ENCODE results near the gene TRIM5.
A peak's percentile ranks its signal among the peaks of the same experiment; 100 is the strongest.
"Not testable (repeated sequence)": the region's sequence is repeated elsewhere in the genome, so short reads cannot be mapped to it uniquely, and the experiment has no call there.

TRIM5 gene

DNA sequence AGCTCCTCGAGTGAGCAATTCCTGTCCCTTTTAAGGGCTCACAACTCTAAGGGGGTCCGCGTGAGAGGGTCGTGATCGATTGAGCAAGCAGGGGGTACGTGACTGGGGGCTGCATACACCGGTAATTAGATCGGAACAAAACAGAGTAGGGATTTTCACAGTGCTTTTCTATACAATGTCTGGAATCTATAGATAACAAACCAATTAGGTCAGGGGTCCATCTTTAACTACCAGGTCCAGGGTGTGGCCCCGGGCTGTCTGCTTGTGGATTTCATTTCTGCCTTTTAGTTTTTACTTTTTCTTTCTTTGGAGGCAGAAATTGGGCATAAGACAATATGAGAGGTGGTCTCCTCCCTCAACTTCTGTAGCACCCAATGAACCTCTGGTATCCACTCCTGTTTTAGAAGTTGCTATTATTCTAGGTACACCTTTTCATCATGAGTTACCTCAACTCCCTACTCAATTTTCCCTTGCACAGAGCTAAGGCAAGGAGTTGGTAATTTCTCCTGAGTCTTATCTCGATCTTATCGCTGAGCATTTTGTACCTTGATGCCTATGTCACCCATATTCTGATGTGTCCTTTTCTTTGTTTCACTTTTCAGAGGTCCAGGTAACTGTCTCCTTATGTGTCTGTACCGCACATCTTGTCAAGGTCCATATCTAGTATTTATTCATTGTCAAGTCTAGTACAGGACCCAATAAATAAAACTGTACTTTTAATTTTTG, 6.5 kb upstream of the TRIM5 start:
- not testable (repeated sequence) for H3K4me1 ChIP-seq (ENCODE audit: control insufficient read depth, low read depth, low read length); H3K18ac ChIP-seq (ENCODE audit: low read length); H2BK120ac ChIP-seq (ENCODE audit: low read depth, low read length); H2BK5ac ChIP-seq (ENCODE audit: low read length); H3K36me3 ChIP-seq (ENCODE audit: control insufficient read depth, insufficient read depth, low read length); H3K4me2 ChIP-seq (ENCODE audit: low read length); H3K23ac ChIP-seq (ENCODE audit: low read length); H4K8ac ChIP-seq (ENCODE audit: low read depth, low read length); H3K4me3 ChIP-seq (ENCODE audit: low read length); H3K56ac ChIP-seq (ENCODE audit: low read length); DNase-seq; H3K79me1 ChIP-seq (ENCODE audit: low read length); H4K5ac ChIP-seq (ENCODE audit: low read length); H3K9ac ChIP-seq (ENCODE audit: low read length); H3K79me2 ChIP-seq (ENCODE audit: control insufficient read depth, insufficient read depth, low read length); H2AK5ac ChIP-seq (ENCODE audit: low read length); H3K27ac ChIP-seq (ENCODE audit: low read depth, low read length); H3K4ac ChIP-seq (ENCODE audit: low read depth, low read length); H3K27me3 ChIP-seq (ENCODE audit: insufficient read depth, low read length, poor library complexity)
- peak overlapping the region; percentile 74 for H2BK15ac ChIP-seq (replicated peaks; ENCODE audit: low read depth)
- no CpG with 5 or more reads among the region's 12 CpGs for WGBS (ENCODE audit: extremely low coverage, insufficient coverage, low lambda C conversion rate)

DNA sequence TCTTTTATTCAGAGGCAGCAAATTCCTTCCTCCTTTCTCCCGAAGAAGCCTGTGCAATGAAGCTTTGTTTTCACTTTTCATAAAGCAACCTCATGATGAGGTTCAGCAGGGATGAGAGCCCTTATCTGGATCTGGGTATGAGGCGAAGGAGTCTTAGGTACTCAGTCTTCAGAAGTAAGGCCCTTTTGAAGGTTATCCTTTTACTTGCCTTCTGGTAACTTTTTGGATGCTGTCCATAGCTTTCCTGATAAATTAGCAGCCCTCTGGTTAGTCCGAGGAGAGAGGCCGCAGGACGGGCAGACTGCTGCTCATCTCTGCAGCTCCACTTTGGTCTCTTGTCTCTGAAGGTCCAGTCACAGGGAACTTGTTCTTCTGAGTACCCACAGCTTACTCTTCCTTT, 5.9 kb upstream of the TRIM5 start:
- H3K9ac ChIP-seq (ENCODE audit: low read length) = no peak overlapping the region
- H3K4me1 ChIP-seq (ENCODE audit: control insufficient read depth, low read depth, low read length) = peaks cover 2% of the 10 kb centered on the region
- no peak overlapping the region for H3K4me2 ChIP-seq (ENCODE audit: low read length)
- no peak overlapping the region for H2AK5ac ChIP-seq (ENCODE audit: low read length)
- no CpG with 5 or more reads among the region's 5 CpGs for WGBS (ENCODE audit: extremely low coverage, insufficient coverage, low lambda C conversion rate)
- H3K27me3 ChIP-seq (ENCODE audit: insufficient read depth, low read length, poor library complexity) = no peaks in the 10 kb centered on the region
- peak overlapping the region; percentile 42 for H3K56ac ChIP-seq (ENCODE audit: low read length)
- no peaks in the 10 kb centered on the region for H3K79me2 ChIP-seq (ENCODE audit: control insufficient read depth, insufficient read depth, low read length)
- no peak for DNase-seq
- H4K8ac ChIP-seq (ENCODE audit: low read depth, low read length) = no peak overlapping the region
- no peak overlapping the region for H2BK15ac ChIP-seq (replicated peaks; ENCODE audit: low read depth)
- no peak overlapping the region for H3K4me3 ChIP-seq (ENCODE audit: low read length)
- H3K23ac ChIP-seq (ENCODE audit: low read length) = no peak overlapping the region
- peak overlapping the region; percentile 55 for H2BK5ac ChIP-seq (ENCODE audit: low read length)
- H2BK120ac ChIP-seq (ENCODE audit: low read depth, low read length) = peak overlapping the region; percentile 13
- H3K27ac ChIP-seq (ENCODE audit: low read depth, low read length) = no peak overlapping the region
- no peak overlapping the region for H4K5ac ChIP-seq (ENCODE audit: low read length)
- H3K4ac ChIP-seq (ENCODE audit: low read depth, low read length) = no peak overlapping the region
- H3K36me3 ChIP-seq (ENCODE audit: control insufficient read depth, insufficient read depth, low read length) = no peaks in the 10 kb centered on the region
- no peak overlapping the region for H3K18ac ChIP-seq (ENCODE audit: low read length)
- no peaks in the 10 kb centered on the region for H3K79me1 ChIP-seq (ENCODE audit: low read length)

DNA sequence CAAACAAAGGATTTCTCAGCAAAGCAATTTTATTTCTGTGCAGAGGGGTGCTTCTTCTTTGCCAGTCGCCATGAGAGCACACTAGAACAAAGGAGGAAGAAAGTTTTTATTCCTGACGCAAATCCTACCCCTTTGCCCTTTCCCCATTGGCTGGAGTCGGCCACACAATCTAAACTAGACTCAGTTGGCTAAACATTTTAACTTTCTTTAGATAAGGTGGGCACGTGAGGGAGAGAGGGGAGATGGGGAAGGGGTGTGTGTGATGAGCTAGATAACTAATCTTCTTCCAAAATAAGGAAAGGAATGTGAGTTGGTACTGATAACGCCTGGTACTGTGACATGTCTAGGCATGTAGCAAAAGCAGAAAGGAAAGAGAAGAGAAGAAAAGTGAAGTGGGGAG, 5.3 kb upstream of the TRIM5 start:
- Histone ChIP-seq H3K4ac (ENCODE audit: low read depth, low read length) (peak overlapping the region; percentile 21), H3K4me1 (ENCODE audit: control insufficient read depth, low read depth, low read length) (peaks cover 2% of the 10 kb centered on the region), H3K4me2 (ENCODE audit: low read length) (no peak overlapping the region), H2BK15ac (replicated peaks; ENCODE audit: low read depth) (no peak overlapping the region), H2AK5ac (ENCODE audit: low read length) (no peak overlapping the region), H3K36me3 (ENCODE audit: control insufficient read depth, insufficient read depth, low read length) (no peaks in the 10 kb centered on the region), H3K27ac (ENCODE audit: low read depth, low read length) (no peak overlapping the region), H3K4me3 (ENCODE audit: low read length) (no peak overlapping the region), H3K79me2 (ENCODE audit: control insufficient read depth, insufficient read depth, low read length) (no peaks in the 10 kb centered on the region), H2BK120ac (ENCODE audit: low read depth, low read length) (no peak overlapping the region), H3K79me1 (ENCODE audit: low read length) (no peaks in the 10 kb centered on the region), H4K5ac (ENCODE audit: low read length) (no peak overlapping the region), H3K27me3 (ENCODE audit: insufficient read depth, low read length, poor library complexity) (no peaks in the 10 kb centered on the region), H4K8ac (ENCODE audit: low read depth, low read length) (no peak overlapping the region), H3K18ac (ENCODE audit: low read length) (peak overlapping the region; percentile 11), H3K23ac (ENCODE audit: low read length) (no peak overlapping the region), H3K56ac (ENCODE audit: low read length) (no peak overlapping the region), H3K9ac (ENCODE audit: low read length) (no peak overlapping the region), H2BK5ac (ENCODE audit: low read length) (no peak overlapping the region)
- peak; percentile 15 for DNase-seq
- no CpG with 5 or more reads among the region's 5 CpGs for WGBS (ENCODE audit: extremely low coverage, insufficient coverage, low lambda C conversion rate)

DNA sequence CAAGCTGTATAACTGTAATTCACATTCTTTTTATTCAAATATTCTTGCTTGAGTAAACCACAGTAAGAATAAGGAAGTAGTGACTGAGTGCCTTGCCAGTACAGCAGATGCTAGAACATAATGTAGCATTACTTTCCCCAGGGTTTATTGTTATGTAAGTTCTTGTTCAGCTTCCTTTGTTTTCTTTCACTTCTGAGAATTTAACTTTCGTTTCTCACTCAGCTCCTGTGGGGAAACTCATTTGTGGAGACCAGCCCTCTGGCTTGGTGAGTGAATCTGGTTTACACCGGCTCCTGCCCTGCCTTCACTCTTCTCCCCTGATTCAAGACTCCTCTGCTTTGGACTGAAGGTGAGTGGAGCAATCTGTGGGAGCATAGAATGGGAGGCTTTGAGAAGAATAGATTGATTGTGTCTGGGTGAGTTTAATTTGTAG, 4.7 kb upstream of the TRIM5 start, which contains the start of gene TRIM22:
Gene TRIM22 (plus strand): TSS at position 240 of the 433 bp plus-strand sequence. CDS start 6,443 bp downstream, outside the sequence.
- no peaks in the 10 kb centered on the region for H3K36me3 ChIP-seq (ENCODE audit: control insufficient read depth, insufficient read depth, low read length)
- H3K4ac ChIP-seq (ENCODE audit: low read depth, low read length) = peak within 1 kb of the TSS; percentile 21
- H3K18ac ChIP-seq (ENCODE audit: low read length) = peak within 1 kb of the TSS; percentile 11
- no peak within 1 kb of the TSS for H4K5ac ChIP-seq (ENCODE audit: low read length)
- H3K79me2 ChIP-seq (ENCODE audit: control insufficient read depth, insufficient read depth, low read length) = no peaks in the 10 kb centered on the region
- no peak within 1 kb of the TSS for H2AK5ac ChIP-seq (ENCODE audit: low read length)
- H3K27me3 ChIP-seq (ENCODE audit: insufficient read depth, low read length, poor library complexity) = no peaks in the 10 kb centered on the region
- DNase-seq = peak; percentile 17
- H3K56ac ChIP-seq (ENCODE audit: low read length) = peak within 1 kb of the TSS; percentile 54
- H2BK15ac ChIP-seq (replicated peaks; ENCODE audit: low read depth) = no peak within 1 kb of the TSS
- no peak within 1 kb of the TSS for H3K9ac ChIP-seq (ENCODE audit: low read length)
- peak within 1 kb of the TSS; percentile 25 for H2BK5ac ChIP-seq (ENCODE audit: low read length)
- peak within 1 kb of the TSS; percentile 13 for H2BK120ac ChIP-seq (ENCODE audit: low read depth, low read length)
- H3K4me1 ChIP-seq (ENCODE audit: control insufficient read depth, low read depth, low read length) = peaks cover 2% of the 10 kb centered on the region
- H3K79me1 ChIP-seq (ENCODE audit: low read length) = no peaks in the 10 kb centered on the region
- H3K4me2 ChIP-seq (ENCODE audit: low read length) = no peak within 1 kb of the TSS
- H4K8ac ChIP-seq (ENCODE audit: low read depth, low read length) = no peak within 1 kb of the TSS
- H3K27ac ChIP-seq (ENCODE audit: low read depth, low read length) = no peak within 1 kb of the TSS
- no CpG with 5 or more reads among the region's 2 CpGs for WGBS (ENCODE audit: extremely low coverage, insufficient coverage, low lambda C conversion rate)
- H3K23ac ChIP-seq (ENCODE audit: low read length) = no peak within 1 kb of the TSS
- no peak within 1 kb of the TSS for H3K4me3 ChIP-seq (ENCODE audit: low read length)

DNA sequence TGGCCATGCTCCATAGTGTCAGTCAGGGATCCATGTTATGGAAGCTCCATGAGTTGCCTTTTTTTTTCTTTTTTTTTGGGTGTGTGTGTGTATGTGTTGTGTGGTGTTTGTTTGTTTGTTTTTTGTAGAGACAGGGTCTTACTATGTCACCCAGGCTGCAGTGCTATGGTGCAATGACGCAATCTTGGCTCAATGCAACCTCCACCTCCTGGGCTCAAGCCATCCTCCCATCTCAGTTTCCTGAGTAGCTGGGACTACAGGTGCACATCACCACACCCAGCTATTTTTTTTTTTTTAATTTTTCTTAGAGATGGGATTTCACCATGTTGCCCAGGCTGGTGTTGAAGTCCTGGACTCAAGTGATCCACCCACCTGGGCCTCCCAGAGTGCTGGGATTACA, 3.6 kb upstream of the TRIM5 start:
- WGBS (ENCODE audit: extremely low coverage, insufficient coverage, low lambda C conversion rate) = no CpG with 5 or more reads among the region's 1 CpG

DNA sequence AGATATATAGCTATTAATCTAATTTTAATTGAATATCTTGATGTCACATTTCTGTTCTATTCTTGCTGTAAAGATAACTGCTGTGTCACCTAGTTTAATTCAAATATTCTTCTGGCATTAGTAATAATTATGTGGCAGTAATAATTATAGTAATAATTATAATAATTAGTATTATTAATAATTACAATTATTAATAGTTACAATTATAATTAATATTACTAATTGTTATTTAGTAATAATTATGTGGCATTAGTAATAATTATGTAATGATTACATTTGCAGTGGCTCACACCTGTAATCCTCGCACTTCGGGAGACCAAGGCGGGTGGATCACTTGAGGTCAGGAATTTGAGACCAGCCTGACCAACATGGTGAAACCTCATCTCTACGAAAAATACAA, 1.6 kb upstream of the TRIM5 start:
- no peak for DNase-seq
- no peak overlapping the region for H3K18ac ChIP-seq (ENCODE audit: low read length)
- peaks cover 1% of the 10 kb centered on the region for H3K79me1 ChIP-seq (ENCODE audit: low read length)
- no peak overlapping the region for H2BK5ac ChIP-seq (ENCODE audit: low read length)
- no CpG with 5 or more reads among the region's 4 CpGs for WGBS (ENCODE audit: extremely low coverage, insufficient coverage, low lambda C conversion rate)
- H3K9ac ChIP-seq (ENCODE audit: low read length) = no peak overlapping the region
- H3K4me3 ChIP-seq (ENCODE audit: low read length) = no peak overlapping the region
- H2AK5ac ChIP-seq (ENCODE audit: low read length) = no peak overlapping the region
- H3K4ac ChIP-seq (ENCODE audit: low read depth, low read length) = no peak overlapping the region
- no peak overlapping the region for H3K4me2 ChIP-seq (ENCODE audit: low read length)
- H2BK15ac ChIP-seq (replicated peaks; ENCODE audit: low read depth) = no peak overlapping the region
- no peak overlapping the region for H4K8ac ChIP-seq (ENCODE audit: low read depth, low read length)
- peaks cover 2% of the 10 kb centered on the region for H3K4me1 ChIP-seq (ENCODE audit: control insufficient read depth, low read depth, low read length)
- no peaks in the 10 kb centered on the region for H3K79me2 ChIP-seq (ENCODE audit: control insufficient read depth, insufficient read depth, low read length)
- H3K27ac ChIP-seq (ENCODE audit: low read depth, low read length) = no peak overlapping the region
- H3K36me3 ChIP-seq (ENCODE audit: control insufficient read depth, insufficient read depth, low read length) = no peaks in the 10 kb centered on the region
- no peak overlapping the region for H2BK120ac ChIP-seq (ENCODE audit: low read depth, low read length)
- no peaks in the 10 kb centered on the region for H3K27me3 ChIP-seq (ENCODE audit: insufficient read depth, low read length, poor library complexity)
- H3K23ac ChIP-seq (ENCODE audit: low read length) = no peak overlapping the region
- no peak overlapping the region for H4K5ac ChIP-seq (ENCODE audit: low read length)
- H3K56ac ChIP-seq (ENCODE audit: low read length) = no peak overlapping the region

More for the DNA sequence above, 3.6 kb upstream of the TRIM5 start:
- Histone ChIP-seq H3K79me1 (ENCODE audit: low read length) (no peaks in the 10 kb centered on the region), H3K4ac (ENCODE audit: low read depth, low read length) (no peak overlapping the region), H3K4me1 (ENCODE audit: control insufficient read depth, low read depth, low read length) (peaks cover 2% of the 10 kb centered on the region), H3K27me3 (ENCODE audit: insufficient read depth, low read length, poor library complexity) (no peaks in the 10 kb centered on the region), H3K56ac (ENCODE audit: low read length) (no peak overlapping the region), H3K79me2 (ENCODE audit: control insufficient read depth, insufficient read depth, low read length) (no peaks in the 10 kb centered on the region), H3K36me3 (ENCODE audit: control insufficient read depth, insufficient read depth, low read length) (no peaks in the 10 kb centered on the region), H3K18ac (ENCODE audit: low read length) (no peak overlapping the region), H2BK5ac (ENCODE audit: low read length) (no peak overlapping the region), H3K4me3 (ENCODE audit: low read length) (no peak overlapping the region), H2AK5ac (ENCODE audit: low read length) (no peak overlapping the region), H2BK120ac (ENCODE audit: low read depth, low read length) (no peak overlapping the region), H3K23ac (ENCODE audit: low read length) (no peak overlapping the region), H4K8ac (ENCODE audit: low read depth, low read length) (no peak overlapping the region), H3K9ac (ENCODE audit: low read length) (no peak overlapping the region), H3K4me2 (ENCODE audit: low read length) (no peak overlapping the region), H3K27ac (ENCODE audit: low read depth, low read length) (no peak overlapping the region), H2BK15ac (replicated peaks; ENCODE audit: low read depth) (no peak overlapping the region), H4K5ac (ENCODE audit: low read length) (no peak overlapping the region)
- DNase-seq = no peak

Data from mesendoderm (in vitro differentiated cells).